ENCODE measurements around the gene UBAC1. TPM values are rescaled to one million over a fixed set of nuclear protein-coding genes. Genes with fewer than 3 reads are reported as not detected.
"Not testable (repeated sequence)": the region's sequence is repeated elsewhere in the genome, so short reads cannot be mapped to it uniquely, and the experiment has no call there.

The UBAC1 gene
- total RNA-seq, 4 donors from 2014 or later, result 218 to 263 (median 248) TPM

DNA sequence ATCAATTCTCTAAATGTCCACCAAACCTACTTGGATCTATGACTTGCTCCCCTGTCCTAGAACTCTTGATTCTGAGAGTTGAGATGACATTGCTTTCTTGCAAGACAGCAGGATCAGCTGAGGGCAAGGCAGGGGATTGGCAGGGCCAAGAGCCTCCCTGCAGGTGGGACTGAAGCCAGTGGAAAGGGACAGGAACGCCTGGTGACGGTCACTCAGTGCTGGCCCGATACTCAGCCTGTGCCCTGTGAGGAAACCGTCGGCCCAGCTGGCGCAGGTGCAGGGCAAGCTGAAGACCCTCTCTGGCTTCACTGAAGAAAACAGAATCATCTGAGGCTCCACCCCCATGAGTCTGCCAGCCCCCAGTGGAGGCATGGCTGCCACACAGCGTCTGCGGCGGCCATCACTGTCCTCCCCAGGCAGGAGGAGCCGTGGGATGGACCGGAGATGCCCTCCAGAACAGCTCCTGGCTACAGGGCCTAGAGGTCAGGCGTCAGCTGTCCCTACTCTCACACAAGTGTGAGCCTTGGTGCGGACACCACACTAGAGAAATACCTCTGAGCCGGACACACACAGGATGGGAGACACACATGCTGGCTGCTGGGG lies 14.7 kb downstream of the UBAC1 start:
- Histone ChIP-seq H3K4me3 (no peak overlapping the region), H3K36me3 (peaks cover 3 to 69% of the 10 kb centered on the region in 2 donors), H3K9me3 (no peaks in the 10 kb centered on the region), H3K27me3 (no peaks in the 10 kb centered on the region), H3K4me1 (peaks cover 68 to 74% of the 10 kb centered on the region in 2 donors), H3K27ac (peak overlapping the region; percentile 97 to 100 (median 100))
- TF ChIP-seq CTCF (IDR thresholded peaks at IDR 0.05 in 4 of 5, conservative IDR thresholded peaks at IDR 0.05 in 1 of 5) (no peak), POLR2A (IDR thresholded peaks at IDR 0.05) (peak; percentile 45 to 56)
- in situ Hi-C loops (cut with MboI; ENCODE audit: low sequenced_read_pairs in 4 of 4) (no loop called here), intact Hi-C loops (cut with DNase I; ENCODE audit: low total_unique reads) (loop anchor here (2.0 kb wide), 1 partner anchor 20 kb away; no protein-coding TSS in a partner anchor)
- peak; percentile 90 to 94 for DNase-seq
- peak; percentile 64 to 68 for ATAC-seq

DNA sequence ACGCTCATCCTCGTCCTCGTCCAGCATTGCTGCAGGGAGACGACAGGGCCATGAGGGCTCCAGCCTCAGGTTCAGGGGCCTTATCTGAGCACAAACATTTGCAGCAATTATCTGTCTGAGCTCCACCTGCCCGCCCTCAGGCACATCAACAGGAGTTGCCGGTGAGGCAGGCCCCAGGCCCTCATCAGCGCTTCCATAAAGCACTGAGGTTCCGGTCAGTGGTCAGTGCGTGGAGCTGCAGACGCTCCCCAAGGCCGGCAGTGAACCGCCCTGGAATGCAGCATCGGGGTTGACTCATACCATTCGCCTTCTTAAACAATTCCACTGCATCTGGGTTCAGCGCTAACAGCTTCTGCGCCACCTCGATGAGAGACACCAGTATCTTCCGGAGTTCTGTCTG lies 15.2 kb downstream of the UBAC1 start:
- Histone ChIP-seq H3K36me3 (peaks cover 3 to 67% of the 10 kb centered on the region in 2 donors), H3K27me3 (no peaks in the 10 kb centered on the region), H3K4me3 (no peak overlapping the region), H3K9me3 (no peaks in the 10 kb centered on the region), H3K27ac (peak overlapping the region; percentile 97 to 100 (median 100)), H3K4me1 (peaks cover 66 to 74% of the 10 kb centered on the region in 2 donors)
- in situ Hi-C loops (cut with MboI; ENCODE audit: low sequenced_read_pairs in 4 of 4), result no loop called here
- DNase-seq (no peak), ATAC-seq (no peak)
- TF ChIP-seq POLR2A (IDR thresholded peaks at IDR 0.05), result no peak
- intact Hi-C loops (cut with DNase I; ENCODE audit: low total_unique reads), result loop anchor here (2.0 kb wide), 1 partner anchor 19 kb away; no protein-coding TSS in a partner anchor

DNA sequence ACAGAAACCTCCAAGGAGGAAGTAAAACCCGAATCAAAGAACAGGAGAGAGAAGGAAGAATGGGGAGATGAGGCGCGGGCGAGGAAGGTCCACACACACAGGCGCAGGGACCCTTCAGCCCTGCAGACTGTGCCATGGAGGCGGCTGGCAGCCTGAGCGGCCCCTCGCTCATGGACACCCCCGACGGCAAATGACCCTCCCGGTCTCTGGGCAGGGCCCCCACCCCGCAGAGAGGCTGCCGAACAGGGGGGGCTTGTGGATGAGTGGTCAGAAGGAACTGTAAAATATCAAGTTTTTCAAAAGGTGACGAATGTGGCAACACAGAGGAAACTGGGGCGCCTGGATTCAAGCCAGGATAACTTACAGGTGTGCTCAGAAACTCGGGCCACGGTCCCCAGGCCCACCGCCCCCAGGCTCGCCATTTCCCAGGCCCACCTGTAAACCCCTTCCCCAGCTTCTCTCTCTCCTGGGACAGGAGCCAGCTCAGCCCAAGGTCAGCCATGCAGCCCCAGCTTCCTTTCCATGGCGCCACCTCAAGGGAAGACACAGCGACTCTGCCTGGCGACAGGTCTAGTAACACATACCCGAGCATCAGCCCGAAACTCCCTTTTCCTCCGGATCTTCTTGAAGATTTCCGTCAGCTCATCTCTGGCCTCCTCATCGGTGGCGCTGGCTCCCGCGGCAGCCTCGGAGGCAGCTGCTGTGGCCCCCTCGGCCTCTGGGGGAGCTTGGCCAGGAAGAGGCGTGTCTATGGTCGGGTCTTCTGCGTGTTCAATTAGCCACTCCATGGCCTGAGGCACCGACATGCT lies 16.5 kb downstream of the UBAC1 start:
- Histone ChIP-seq H3K4me3 (no peak overlapping the region), H3K27me3 (no peaks in the 10 kb centered on the region), H3K36me3 (peaks cover 3 to 63% of the 10 kb centered on the region in 2 donors), H3K4me1 (peaks cover 52 to 64% of the 10 kb centered on the region in 2 donors), H3K9me3 (no peaks in the 10 kb centered on the region), H3K27ac (peak overlapping the region; percentile 97 to 100 (median 100))
- ATAC-seq (no peak), DNase-seq (no peak)
- in situ Hi-C loops (cut with MboI; ENCODE audit: low sequenced_read_pairs in 4 of 4), result no loop called here
- intact Hi-C loops (cut with DNase I; ENCODE audit: low total_unique reads), result no loop called here
- no peak for TF ChIP-seq POLR2A (IDR thresholded peaks at IDR 0.05)
- TF ChIP-seq CTCF (IDR thresholded peaks at IDR 0.05 in 4 of 5, conservative IDR thresholded peaks at IDR 0.05 in 1 of 5), result no peak

DNA sequence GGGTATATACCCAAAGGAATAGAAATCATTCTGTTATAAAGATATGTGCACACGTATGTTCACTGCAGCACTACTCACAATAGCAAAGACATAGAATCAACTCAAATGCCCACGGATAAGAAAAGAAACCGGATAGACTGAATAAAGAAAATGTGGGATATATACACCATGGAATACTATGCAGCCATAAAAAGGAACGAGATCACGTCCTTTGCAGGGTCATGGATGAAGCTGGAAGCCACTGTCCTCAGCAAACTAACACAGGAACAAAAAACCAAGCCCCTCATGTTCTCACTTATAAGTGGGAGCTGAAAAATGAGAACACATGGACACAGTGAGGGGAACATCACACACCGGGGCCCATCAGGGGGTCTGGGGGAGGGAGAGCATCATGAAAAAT lies 17.6 kb downstream of the UBAC1 start:
- H3K4me3 ChIP-seq; H3K27me3 ChIP-seq; H3K9me3 ChIP-seq; in situ Hi-C loops (cut with MboI; ENCODE audit: low sequenced_read_pairs in 4 of 4); DNase-seq; ATAC-seq; intact Hi-C loops (cut with DNase I; ENCODE audit: low total_unique reads): not testable (repeated sequence)
- H3K36me3 ChIP-seq, result peaks cover 3 to 73% of the 10 kb centered on the region in 2 donors
- H3K4me1 ChIP-seq, result peaks cover 42 to 53% of the 10 kb centered on the region in 2 donors
- peak overlapping the region; percentile 97 to 100 (median 100) for H3K27ac ChIP-seq

DNA sequence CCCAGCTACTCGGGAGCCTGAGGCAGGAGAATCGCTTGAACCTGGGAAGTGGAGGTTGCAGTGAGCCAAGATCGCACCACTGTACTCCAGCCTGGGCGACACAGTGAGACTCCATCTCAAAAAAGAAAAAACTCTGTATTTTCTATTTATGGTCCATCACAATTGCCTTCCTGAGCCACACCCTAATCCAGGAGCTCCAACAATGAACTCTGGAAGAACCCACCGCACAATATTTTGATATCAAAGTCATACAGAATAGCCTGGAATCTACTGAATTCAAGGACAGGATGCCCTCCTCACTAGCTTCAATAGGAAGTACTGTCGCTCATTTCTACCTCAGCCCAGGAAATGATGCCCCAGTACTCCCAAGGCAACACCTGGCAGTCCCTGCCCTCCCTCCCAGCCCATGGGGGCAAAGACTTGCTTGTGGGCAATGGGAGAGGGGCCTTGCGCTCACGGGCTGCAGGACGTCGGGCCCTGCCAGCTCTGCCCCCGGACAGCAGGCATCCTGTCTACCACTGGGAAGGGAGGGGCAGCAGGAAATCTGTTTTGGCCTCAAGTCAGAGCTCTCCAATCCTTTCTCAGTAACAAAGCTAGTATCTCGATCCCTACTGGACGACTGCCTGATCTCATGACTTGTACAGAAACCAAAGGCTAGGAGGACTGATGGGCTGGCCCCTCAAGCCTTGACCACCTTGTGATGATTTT lies 19.7 kb downstream of the UBAC1 start:
- in situ Hi-C loops (cut with MboI; ENCODE audit: low sequenced_read_pairs in 4 of 4), result no loop called here
- Histone ChIP-seq H3K9me3 (no peaks in the 10 kb centered on the region), H3K27ac (peak overlapping the region; percentile 97 to 100 (median 100)), H3K36me3 (peaks cover 3 to 77% of the 10 kb centered on the region in 2 donors), H3K27me3 (no peaks in the 10 kb centered on the region), H3K4me3 (no peak overlapping the region), H3K4me1 (peaks cover 20 to 35% of the 10 kb centered on the region in 2 donors)
- TF ChIP-seq POLR2A (IDR thresholded peaks at IDR 0.05), result no peak
- DNase-seq (no peak), ATAC-seq (no peak)
- intact Hi-C loops (cut with DNase I; ENCODE audit: low total_unique reads), result no loop called here

Data from gastrocnemius medialis (tissue), 4 donors.